HepG2 (cell line): ENCODE measurements around the gene CFAP97. TPM values are rescaled to one million over a fixed set of nuclear protein-coding genes. Genes with fewer than 3 reads are reported as not detected.

Experiments used
- BCL6 ChIP-seq: IDR thresholded peaks from 2 replicates; pipeline ENCODE4 v1.6.1; 2016; ENCODE audit warnings: missing genetic modification reagents, missing compliant biosample characterization
- FOXO1 ChIP-seq: sonication (generic); formaldehyde crosslinking; IDR thresholded peaks from 2 replicates; pipeline ENCODE4 v1.4.0; 2020; ENCODE audit warnings: missing genetic modification reagents
- HDAC1 ChIP-seq: sonication (generic); formaldehyde crosslinking; IDR thresholded peaks from 2 replicates; pipeline ENCODE4 v1.5.1; 2020; ENCODE audit warnings: mild to moderate bottlenecking, missing genetic modification reagents
- IRF2 ChIP-seq: IDR thresholded peaks from 2 replicates; pipeline ENCODE4 v1.6.1; 2018; ENCODE audit warnings: missing genetic modification reagents, missing compliant biosample characterization
- KLF15 ChIP-seq: sonication (generic); formaldehyde crosslinking; IDR thresholded peaks from 2 replicates; pipeline ENCODE4 v1.8.1; 2023; ENCODE audit warnings: borderline replicate concordance, mild to moderate bottlenecking, inconsistent platforms, missing genetic modification reagents, mixed read lengths
- KMT2B ChIP-seq: IDR thresholded peaks from 2 replicates; pipeline ENCODE4 v1.6.1; 2016; ENCODE audit warnings: missing genetic modification reagents, missing compliant biosample characterization
- MAZ ChIP-seq, 2 experiments: sonication (generic) in 1 of 2; formaldehyde crosslinking in 1 of 2; IDR thresholded peaks; 2 replicates each; pipeline versions ENCODE4 v1.5.0 to v1.6.1; 2012 to 2020; ENCODE audit warnings: low read depth in 2 of 2, mild to moderate bottlenecking in 2 of 2, borderline replicate concordance in 1 of 2, improper control_type of control experiment in 1 of 2, low read length in 1 of 2, missing genetic modification reagents in 1 of 2, moderate library complexity in 1 of 2
- MTA3 ChIP-seq: sonication (generic); formaldehyde crosslinking; IDR thresholded peaks from 2 replicates; pipeline ENCODE4 v1.4.0; 2020; ENCODE audit warnings: missing genetic modification reagents
- NFYC ChIP-seq: IDR thresholded peaks from 2 replicates; pipeline ENCODE4 v1.6.1; 2016; ENCODE audit warnings: missing genetic modification reagents, missing compliant biosample characterization
- SNAPC2 ChIP-seq: sonication (generic); formaldehyde crosslinking; IDR thresholded peaks from 2 replicates; pipeline ENCODE4 v1.8.1; 2022; ENCODE audit warnings: mild to moderate bottlenecking, missing genetic modification reagents
- SOX6 ChIP-seq, 2 experiments: fragments of 450-650 bp in 1 of 2; sonication (generic) in 1 of 2; formaldehyde crosslinking in 1 of 2; IDR thresholded peaks; 2 replicates each; pipeline versions ENCODE4 v1.4.0 to v1.6.1; 2017 to 2020; ENCODE audit warnings: antibody characterized with exemption in 1 of 2, mild to moderate bottlenecking in 1 of 2, missing genetic modification reagents in 1 of 2
- TFDP2 ChIP-seq: sonication (generic); formaldehyde crosslinking; IDR thresholded peaks from 2 replicates; pipeline ENCODE4 v1.4.0; 2020; ENCODE audit warnings: missing genetic modification reagents
- THAP7 ChIP-seq: sonication (generic); formaldehyde crosslinking; IDR thresholded peaks from 2 replicates; pipeline ENCODE4 v1.8.1; 2023; ENCODE audit warnings: mild to moderate bottlenecking, missing genetic modification reagents
- ZBTB25 ChIP-seq: IDR thresholded peaks from 2 replicates; pipeline ENCODE4 v1.6.1; 2018; ENCODE audit warnings: missing genetic modification reagents
- ZBTB3 ChIP-seq: sonication (generic); formaldehyde crosslinking; IDR thresholded peaks from 2 replicates; pipeline ENCODE4 v1.4.0; 2020; ENCODE audit warnings: low read depth, mild to moderate bottlenecking, moderate library complexity, missing genetic modification reagents, borderline replicate concordance
- ZFP36 ChIP-seq: fragments of 150-350 bp; IDR thresholded peaks from 2 replicates; pipeline ENCODE4 v1.6.1; 2018; ENCODE audit warnings: borderline replicate concordance, low read length, low read depth; ENCODE audit not compliant: partially characterized antibody
- ZNF276 ChIP-seq: sonication (generic); formaldehyde crosslinking; IDR thresholded peaks from 2 replicates; pipeline ENCODE4 v1.4.0; 2020; ENCODE audit warnings: mild to moderate bottlenecking, low read depth, missing genetic modification reagents
- ZNF282 ChIP-seq: fragments of 450-650 bp; IDR thresholded peaks from 2 replicates; pipeline ENCODE4 v1.6.1; 2018; ENCODE audit not compliant: partially characterized antibody
- ZNF674 ChIP-seq: sonication (generic); formaldehyde crosslinking; IDR thresholded peaks from 2 replicates; pipeline ENCODE4 v1.5.0; 2020; ENCODE audit warnings: low read depth, mild to moderate bottlenecking, missing genetic modification reagents
- ZNF772 ChIP-seq: sonication (generic); formaldehyde crosslinking; IDR thresholded peaks from 2 replicates; pipeline ENCODE4 v1.5.0; 2020; ENCODE audit warnings: mild to moderate bottlenecking, missing genetic modification reagents
- ZNF784 ChIP-seq: sonication (generic); formaldehyde crosslinking; IDR thresholded peaks from 2 replicates; pipeline ENCODE4 v1.5.1; 2020; ENCODE audit warnings: missing genetic modification reagents, mild to moderate bottlenecking, borderline replicate concordance
- ZNF878 ChIP-seq: sonication (generic); formaldehyde crosslinking; IDR thresholded peaks from 2 replicates; pipeline ENCODE4 v1.8.1; 2023; ENCODE audit warnings: mild to moderate bottlenecking, missing genetic modification reagents, moderate library complexity
- ZSCAN9 ChIP-seq: IDR thresholded peaks from 2 replicates; pipeline ENCODE4 v1.6.1; 2016; ENCODE audit warnings: borderline replicate concordance
- polyA plus RNA-seq, 8 experiments: library from polyadenylated mRNA; depleted of rRNA in 3 of 8; stranded (reverse) in 7 of 8; unstranded in 1 of 8; fragments of >200 nt; fragmentation: Illumina TruSeq in 4 of 8; extraction: Trizol in 4 of 8; gene quantifications; 2 replicates each; pipeline versions ENCODE4 v1.2.1 to v1.2.3, GENCODE V29; 2011 to 2016; ENCODE audit warnings: low read depth in 4 of 8, missing spikeins in 1 of 8, mixed read lengths in 1 of 8; ENCODE audit not compliant: insufficient read depth in 1 of 8
- total RNA-seq, 5 experiments: library from RNA; depleted of rRNA; stranded (reverse); fragments of >200 nt; fragmentation: Illumina TruSeq; extraction: Trizol; gene quantifications; 2 replicates each; pipeline ENCODE4 v1.2.3, GENCODE V29; 2016; ENCODE audit warnings: low read depth in 1 of 5

CFAP97 gene
- total and polyA plus RNA-seq, 2 of the 13 experiments (the other 11 are each of a cell fraction or from before 2014, with no cell fraction given), result 32.1 to 44.4 TPM

GRCh38 chr4:185115827-185116232 lies 88.0 kb downstream of the CFAP97 start (continued):
- TF ChIP-seq ZNF784 (CRISPR knock-in tag) (no peak), BCL6 (CRISPR knock-in tag) (0 out of 2 replicates have a peak, but pooled peaks have one; percentile 11), KLF15 (CRISPR knock-in tag) (peak; percentile 53; the same call in 1 of the 2 replicates), MAZ (IDR thresholded peaks at IDR 0.05; ENCODE audit: borderline replicate concordance, low read depth, low read length) (no peak), MAZ (CRISPR knock-in tag; IDR thresholded peaks at IDR 0.05; ENCODE audit: low read depth) (no peak), KMT2B (CRISPR knock-in tag) (no peak), SNAPC2 (no peak), ZNF282 (no peak), THAP7 (no peak), ZSCAN9 (0 out of 2 replicates have a peak, but pooled peaks have one; percentile 57), ZNF772 (0 out of 2 replicates have a peak, but pooled peaks have one; percentile 33), ZNF276 (CRISPR knock-in tag) (no peak), HDAC1 (no peak), ZFP36 (no peak), FOXO1 (CRISPR knock-in tag) (no peak), ZBTB3 (CRISPR knock-in tag) (no peak), ZNF878 (CRISPR knock-in tag) (no peak), ZNF674 (no peak), TFDP2 (CRISPR knock-in tag) (no peak), MTA3 (CRISPR knock-in tag) (no peak), NFYC (CRISPR knock-in tag) (peak; percentile 73), SOX6 (IDR thresholded peaks at IDR 0.05) (no peak), SOX6 (CRISPR knock-in tag; IDR thresholded peaks at IDR 0.05) (0 out of 2 replicates have a peak, but pooled peaks have one; percentile 29), ZBTB25 (CRISPR knock-in tag) (no peak), IRF2 (CRISPR knock-in tag) (0 out of 2 replicates have a peak, but pooled peaks have one; percentile 23)
